ENCODE data around the gene ZNF24.

ZNF24 gene

GRCh38 chr18:35343936-35344735 lies at the start of gene ZNF24:
ZNF24 (minus strand) TSS chr18:35344420; CDS start chr18:35340650, 3,770 bp downstream.
- peak within 1 kb of the TSS; percentile 99 for H3K27ac ChIP-seq

GRCh38 chr18:35393716-35394115 lies 49.5 kb upstream of the ZNF24 start:
- no peak overlapping the region for H3K27ac ChIP-seq
- TF ChIP-seq CTCF (IDR thresholded peaks at IDR 0.05) = no peak
- TF ChIP-seq ZFX (IDR thresholded peaks at IDR 0.05; ENCODE audit: borderline replicate concordance) = no peak

More at GRCh38 chr18:35343936-35344735, at the start of gene ZNF24:
- TF ChIP-seq ZFX (IDR thresholded peaks at IDR 0.05; ENCODE audit: borderline replicate concordance) (no peak), CTCF (IDR thresholded peaks at IDR 0.05) (no peak)

GRCh38 chr18:35392375-35392774 lies 48.2 kb upstream of the ZNF24 start:
- no peak for TF ChIP-seq ZFX (IDR thresholded peaks at IDR 0.05; ENCODE audit: borderline replicate concordance)
- no peak for TF ChIP-seq CTCF (IDR thresholded peaks at IDR 0.05)
- H3K27ac ChIP-seq = no peak overlapping the region

GRCh38 chr18:35390951-35391700 lies 46.9 kb upstream of the ZNF24 start:
- TF ChIP-seq CTCF (IDR thresholded peaks at IDR 0.05) = no peak
- no peak for TF ChIP-seq ZFX (IDR thresholded peaks at IDR 0.05; ENCODE audit: borderline replicate concordance)
- no peak overlapping the region for H3K27ac ChIP-seq

GRCh38 chr18:35389095-35389618 lies 44.9 kb upstream of the ZNF24 start:
- H3K27ac ChIP-seq = no peak overlapping the region
- TF ChIP-seq ZFX (IDR thresholded peaks at IDR 0.05; ENCODE audit: borderline replicate concordance) = no peak
- no peak for TF ChIP-seq CTCF (IDR thresholded peaks at IDR 0.05)

- H3K27ac ChIP-seq = no peak overlapping the region
- no peak for TF ChIP-seq CTCF (IDR thresholded peaks at IDR 0.05)
- no peak for TF ChIP-seq ZFX (IDR thresholded peaks at IDR 0.05; ENCODE audit: borderline replicate concordance)
Observed at GRCh38 chr18:35387152-35387571, 42.9 kb upstream of the ZNF24 start.
